GM12878 (cell line): Measurements from ENCODE around the gene CSMD2. TPM values are rescaled to one million over a fixed set of nuclear protein-coding genes. Genes with fewer than 3 reads are reported as not detected.

ENCODE experiments used
- ATAC-seq: fragments of 200-7000 bp; cut with Tn5 transposase; 3 replicates; pipeline ENCODE4 v1.9.1; 2020; ENCODE audit warnings: mild to moderate bottlenecking, moderate library complexity
- BruUV-seq: library from RNA; stranded (reverse); fragments of 400-500 nt; replicated peaks from 2 replicates; lab custom pipeline; 2021; lab: Mats Ljungman, UMichigan
- CTCF ChIA-PET: fragments of 300-600 bp; sonication (Branson Sonifier 250); formaldehyde crosslinking; extraction: SDS; loops from one replicate; lab custom pipeline; 2021; ENCODE audit warnings: inconsistent platforms; lab: Yijun Ruan, JAX
- POLR2A ChIA-PET: fragments of 350-600 bp; formaldehyde crosslinking; extraction: SDS; loops from one replicate; lab custom pipeline; 2021; ENCODE audit warnings: inconsistent platforms; lab: Charles Lee
- RAD21 ChIA-PET: fragments of 300-600 bp; sonication (Branson Sonifier 250); formaldehyde crosslinking; loops from one replicate; lab custom pipeline; 2023; ENCODE audit warnings: antibody characterized with exemption; ENCODE audit not compliant: unreplicated experiment; lab: Charles Lee
- SMC1A ChIA-PET: fragments of 300-600 bp; sonication (Branson Sonifier 250); formaldehyde crosslinking; loops from one replicate; lab custom pipeline; 2023; ENCODE audit not compliant: unreplicated experiment, uncharacterized antibody; lab: Charles Lee
- DNase-seq: peaks from one replicate; pipeline ENCODE4 v3.0.0-alpha.2; 2011; ENCODE audit warnings: low read depth, low spot score
- FAIRE-seq: peaks from 3 replicates; lab custom pipeline; 2011; peaks lifted over from hg19 to GRCh38; lab: Jason Lieb, UNC
- H2AFZ ChIP-seq: 2 replicates; pipeline ENCODE4 v1.6.0; 2011; ENCODE audit warnings: low read depth, low read length, control low read depth; ENCODE audit not compliant: control insufficient read depth
- H3K27ac ChIP-seq: 2 replicates; pipeline ENCODE4 v1.5.1; 2011; ENCODE audit warnings: control low read depth; ENCODE audit not compliant: control insufficient read depth, insufficient read depth
- H3K27me3 ChIP-seq, 2 experiments: replicated peaks in 1 of 2; 2 replicates each; pipeline versions ENCODE4 v1.6.0 to v1.6.1; 2011; ENCODE audit warnings: low read length in 1 of 2; ENCODE audit not compliant: control insufficient read depth in 2 of 2, insufficient read depth in 2 of 2
- H3K36me3 ChIP-seq, 2 experiments: 2 replicates each; pipeline ENCODE4 v1.5.1; 2011; ENCODE audit warnings: low read length in 1 of 2; ENCODE audit not compliant: control insufficient read depth in 2 of 2, insufficient read depth in 2 of 2
- H3K4me1 ChIP-seq: 2 replicates; pipeline ENCODE4 v1.6.1; 2011; ENCODE audit warnings: mild to moderate bottlenecking, low read length, moderate library complexity, mixed read lengths; ENCODE audit not compliant: control insufficient read depth, insufficient read depth
- H3K4me2 ChIP-seq: 2 replicates; pipeline ENCODE4 v1.6.0; 2011; ENCODE audit warnings: control low read depth; ENCODE audit not compliant: control insufficient read depth, insufficient read depth
- H3K4me3 ChIP-seq: fragments of 200-600 bp; sonication (generic); 2 replicates; pipeline ENCODE4 v1.5.1; 2016
- H3K79me2 ChIP-seq: 2 replicates; pipeline ENCODE4 v1.6.0; 2011; ENCODE audit warnings: low read length; ENCODE audit not compliant: control insufficient read depth, insufficient read depth
- H3K9ac ChIP-seq: 2 replicates; pipeline ENCODE4 v1.8.0; 2011; ENCODE audit warnings: low read length, control low read depth, mixed read lengths; ENCODE audit not compliant: control insufficient read depth, insufficient read depth
- H3K9me3 ChIP-seq: replicated peaks from 3 replicates; pipeline ENCODE4 v1.5.1; 2011; ENCODE audit warnings: mild to moderate bottlenecking, low read length; ENCODE audit not compliant: control insufficient read depth, insufficient read depth
- H4K20me1 ChIP-seq: 2 replicates; pipeline ENCODE4 v1.6.0; 2011; ENCODE audit not compliant: control insufficient read depth, insufficient read depth
- CHD2 ChIP-seq: IDR thresholded peaks from 2 replicates; pipeline ENCODE4 v1.6.1; 2011; ENCODE audit warnings: low read depth, low read length, improper control_type of control experiment, borderline replicate concordance
- CREB1 ChIP-seq: IDR thresholded peaks from 2 replicates; pipeline ENCODE4 v1.6.1; 2012; ENCODE audit warnings: low read depth, mild to moderate bottlenecking, inconsistent platforms
- JUND ChIP-seq: IDR thresholded peaks from 2 replicates; pipeline ENCODE4 v1.6.1; 2012; ENCODE audit warnings: low read depth, mild to moderate bottlenecking, low read length, improper control_type of control experiment, moderate library complexity
- MTA2 ChIP-seq: fragments of 450-650 bp; IDR thresholded peaks from 2 replicates; pipeline ENCODE4 v1.6.1; 2016; ENCODE audit warnings: low read depth, mild to moderate bottlenecking, moderate library complexity
- MTA3 ChIP-seq: IDR thresholded peaks from 2 replicates; pipeline ENCODE4 v1.6.1; 2012; ENCODE audit warnings: low read length, inconsistent platforms, borderline replicate concordance
- MYB ChIP-seq: fragments of 150-350 bp; IDR thresholded peaks from 2 replicates; pipeline ENCODE4 v1.6.1; 2014; ENCODE audit warnings: mild to moderate bottlenecking, low read depth, low read length, borderline replicate concordance
- NFYB ChIP-seq: IDR thresholded peaks from 2 replicates; pipeline ENCODE4 v1.6.1; 2011; ENCODE audit warnings: low read depth, mild to moderate bottlenecking, low read length, improper control_type of control experiment, moderate library complexity; ENCODE audit not compliant: insufficient read depth
- NR2F1 ChIP-seq: fragments of 450-650 bp; conservative IDR thresholded peaks from 2 replicates; pipeline ENCODE4 v1.6.1; 2017; ENCODE audit warnings: mild to moderate bottlenecking
- PAX8 ChIP-seq: fragments of 450-650 bp; IDR thresholded peaks from 2 replicates; pipeline ENCODE4 v1.6.1; 2017; ENCODE audit warnings: mild to moderate bottlenecking, moderate library complexity
- SIN3A ChIP-seq: IDR thresholded peaks from 2 replicates; pipeline ENCODE4 v1.6.1; 2012; ENCODE audit warnings: low read depth, low read length, improper control_type of control experiment
- SKIL ChIP-seq: fragments of 450-650 bp; IDR thresholded peaks from 2 replicates; pipeline ENCODE4 v1.6.1; 2017; ENCODE audit warnings: mild to moderate bottlenecking, low read depth, inconsistent platforms; ENCODE audit not compliant: poor library complexity, severe bottlenecking
- SPI1 ChIP-seq: IDR thresholded peaks from 2 replicates; pipeline ENCODE4 v1.6.1; 2011; ENCODE audit warnings: low read depth, mild to moderate bottlenecking, low read length, moderate library complexity, borderline replicate concordance; ENCODE audit not compliant: insufficient read depth
- TCF7 ChIP-seq: IDR thresholded peaks from 2 replicates; pipeline ENCODE4 v1.6.1; 2014; ENCODE audit warnings: antibody characterized with exemption, borderline replicate concordance
- USF1 ChIP-seq: IDR thresholded peaks from 2 replicates; pipeline ENCODE4 v1.6.1; 2011; ENCODE audit warnings: borderline replicate concordance, low read depth, mild to moderate bottlenecking, moderate library complexity, mixed read lengths, low read length; ENCODE audit not compliant: insufficient read depth; ENCODE audit errors: extremely low read length
- ZBTB40 ChIP-seq: fragments of 450-650 bp; IDR thresholded peaks from 2 replicates; pipeline ENCODE4 v1.6.1; 2016; ENCODE audit warnings: mild to moderate bottlenecking, moderate library complexity, borderline replicate concordance
- ZNF24 ChIP-seq: fragments of 450-650 bp; IDR thresholded peaks from 2 replicates; pipeline ENCODE4 v1.6.1; 2017; ENCODE audit warnings: antibody characterized with exemption, mild to moderate bottlenecking
- ZZZ3 ChIP-seq: IDR thresholded peaks from 2 replicates; pipeline ENCODE4 v1.6.1; 2011; ENCODE audit warnings: low read depth; ENCODE audit not compliant: control insufficient read depth, insufficient read length
- WGBS: methylation state at CpG from one replicate; pipeline ENCODE4 v1.1.6; 2016; ENCODE audit warnings: low lambda C conversion rate; ENCODE audit not compliant: insufficient replicate concordance, insufficient coverage; ENCODE audit errors: missing lambda C conversion rate; 5-methylcytosine and 5-hydroxymethylcytosine counted together
- in situ Hi-C: fragments of 300-500 bp; cut with MboI; formaldehyde crosslinking; loops from 9 replicates; pipeline ENCODE4 v1.14.3; 2018; ENCODE audit warnings: mixed read lengths
- intact Hi-C: fragments of 100-400 bp; cut with micrococcal nuclease; formaldehyde crosslinking; loops from one replicate; pipeline ENCODE4 v1.14.2; 2022; ENCODE audit not compliant: unreplicated experiment
- polyA plus RNA-seq, 11 experiments: library from polyadenylated mRNA; depleted of rRNA in 4 of 11; unstranded in 6 of 11; stranded (reverse) in 5 of 11; fragments of >200 nt; fragmentation: Nextera tagmentation in 4 of 11; fragmentation: Illumina TruSeq in 1 of 11; extraction: Ambion mirVana in 4 of 11; extraction: Trizol in 1 of 11; gene quantifications; 1 replicate in 1 of 11; 2 replicates in 10 of 11; pipeline versions ENCODE4 v1.2.1 to v1.2.3, GENCODE V29; 2011 to 2016; ENCODE audit warnings: inconsistent platforms in 2 of 11, missing spikeins in 2 of 11, low read depth in 1 of 11
- total RNA-seq, 4 experiments: library from RNA; depleted of rRNA in 3 of 4; stranded (reverse); fragments of >200 nt in 3 of 4; fragmentation: Illumina TruSeq in 1 of 4; extraction: Trizol in 1 of 4; gene quantifications; 2 replicates each; pipeline versions ENCODE4 v1.2.1 to v1.2.3, GENCODE V29; 2013 to 2021

The CSMD2 gene
- total and polyA plus RNA-seq, 10 of the 15 experiments (the other 5 are each of a cell fraction or from before 2014, with no cell fraction given), result under 0.01 TPM; not detected in 9

GRCh38 chr1:33742663-33743062 lies 422.4 kb downstream of the CSMD2 start (continued):
- TF ChIP-seq SKIL, result no peak
- no peak for TF ChIP-seq ZZZ3

- Histone ChIP-seq H3K27me3 (no peaks in the 10 kb centered on the region; a peak in 1 of 4 replicates), H3K4me2 (no peak overlapping the region), H3K9ac (no peak overlapping the region), H3K27ac (no peak overlapping the region), H4K20me1 (no peaks in the 10 kb centered on the region), H3K36me3 (no peaks in the 10 kb centered on the region), H3K9me3 (no peaks in the 10 kb centered on the region), H2AFZ (no peak overlapping the region), H3K4me1 (no peaks in the 10 kb centered on the region), H3K4me3 (no peak overlapping the region), H3K79me2 (no peaks in the 10 kb centered on the region)
- ChIA-PET RAD21 (no interaction called here), SMC1A (no interaction called here), POLR2A (no interaction called here), CTCF (no interaction called here)
- intact Hi-C loops, result no loop called here
- 44% methylated on average over 5 of the region's 5 CpGs for WGBS
- in situ Hi-C loops, result no loop called here
- DNase-seq, result no peak
- no TSS peak for BruUV-seq
- no peak for ATAC-seq
- FAIRE-seq, result no peak
- TF ChIP-seq SIN3A, result no peak
- TF ChIP-seq MTA2, result no peak
- TF ChIP-seq NFYB, result no peak
- no peak for TF ChIP-seq JUND
- no peak for TF ChIP-seq MTA3
- TF ChIP-seq NR2F1, result no peak
- no peak for TF ChIP-seq ZNF24
- TF ChIP-seq SPI1, result no peak
- no peak for TF ChIP-seq USF1
- no peak for TF ChIP-seq TCF7
- no peak for TF ChIP-seq PAX8
- no peak for TF ChIP-seq CHD2
- no peak for TF ChIP-seq MYB
- TF ChIP-seq ZBTB40, result no peak
- TF ChIP-seq CREB1, result no peak
Measured at GRCh38 chr1:33741749-33742148, 423.3 kb downstream of the CSMD2 start.
